ENCODE results near the gene DPCD.

Gene DPCD
- total RNA-seq: 1.8 reads per million in 2 donors

DNA sequence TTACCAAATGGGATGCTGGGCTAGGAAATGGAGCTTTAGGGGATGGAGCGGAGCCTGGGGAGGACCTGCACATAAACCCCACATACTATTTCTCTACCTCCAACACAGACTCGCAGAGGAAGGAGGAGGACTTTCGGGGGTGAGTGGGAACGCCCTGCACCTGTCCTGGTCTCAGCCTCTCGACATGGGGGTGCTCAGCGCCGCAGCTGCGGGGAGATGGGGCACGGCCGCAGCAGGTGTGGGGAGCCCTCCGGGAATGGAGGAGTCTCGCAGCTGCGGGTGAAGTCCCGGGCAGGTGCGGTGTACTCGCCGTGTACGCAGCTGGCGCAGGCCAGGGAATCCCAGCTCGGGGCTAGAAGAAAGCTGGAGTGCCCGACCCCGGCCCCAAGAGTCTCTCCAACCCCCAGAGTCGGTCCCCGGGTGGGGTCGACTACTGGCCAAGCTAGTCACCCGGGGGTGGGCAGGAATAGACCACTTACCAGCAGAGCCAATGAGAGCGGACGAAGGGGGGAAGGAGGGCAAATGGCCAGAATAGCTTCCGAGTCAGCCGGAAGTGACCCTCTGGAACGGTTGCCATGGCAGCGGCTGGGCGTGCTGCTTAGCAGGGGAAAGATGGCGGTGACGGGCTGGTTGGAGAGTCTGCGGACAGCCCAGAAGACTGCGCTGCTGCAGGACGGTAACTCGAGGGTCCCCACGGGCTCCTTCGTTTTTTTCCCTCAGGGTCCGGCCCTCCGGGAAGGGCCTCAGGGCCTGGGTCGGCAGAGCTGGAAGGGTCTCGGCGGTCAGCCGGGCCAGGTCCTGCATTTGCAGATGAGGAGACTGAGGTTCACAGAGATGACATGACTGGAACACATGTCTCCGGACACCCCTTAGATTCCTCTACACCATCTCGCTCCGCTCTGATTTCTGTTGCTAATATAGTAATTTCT, at the start of gene DPCD, which contains the start of gene POLL:
DPCD (plus strand) TSS at position 597 of the 929 bp plus-strand sequence; CDS start at position 613, 16 bp downstream.
POLL (minus strand) TSS at position 533 of the 929 bp plus-strand sequence. CDS start 897 bp downstream, outside the sequence.
- peak; percentile 66 for DNase-seq

DNA sequence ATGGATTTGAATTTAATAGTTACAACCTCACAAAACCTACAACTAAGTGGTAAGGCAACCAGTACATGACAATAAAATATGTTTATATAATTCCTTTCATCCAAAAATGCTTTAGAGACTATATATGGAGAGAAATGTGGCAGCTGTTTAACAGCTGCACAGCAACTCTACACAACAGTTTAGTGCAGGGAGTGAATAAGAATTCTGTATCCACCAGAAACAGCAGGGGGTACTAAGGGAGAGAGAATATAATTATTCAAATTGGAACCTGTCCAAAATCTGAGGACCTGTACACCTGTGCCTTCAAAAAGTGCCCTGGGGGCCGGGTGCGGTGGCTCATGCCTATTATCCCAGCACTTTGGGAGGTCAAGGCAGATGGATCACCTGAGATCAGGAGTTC, 49.7 kb upstream of the DPCD start:
- DNase-seq: no peak

- DNase-seq: no peak
These were observed 42.2 kb upstream of the DPCD start for GRCh38 chr10:101545898-101546297.

DNA sequence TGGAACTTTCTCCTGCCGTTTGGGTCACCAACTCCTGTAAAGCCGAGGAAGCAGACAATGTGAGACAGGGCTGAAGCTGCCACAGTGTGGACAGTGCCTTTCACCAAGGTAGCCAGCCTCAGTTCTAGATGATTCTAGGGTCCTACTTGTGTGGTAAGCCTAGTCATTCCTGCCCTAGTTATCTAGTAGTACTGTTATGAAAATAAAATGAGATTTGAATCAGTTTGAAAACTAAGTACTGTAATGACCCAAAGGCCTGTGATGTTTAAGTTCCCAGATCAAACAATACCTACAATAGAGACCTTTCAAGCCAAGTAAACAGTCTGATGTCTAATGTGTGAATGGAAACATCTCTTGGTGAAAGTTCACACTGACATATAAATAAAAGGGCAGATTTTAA, 37.2 kb upstream of the DPCD start:
- DNase-seq: no peak

GRCh38 chr10:101552442-101552841, 35.7 kb upstream of the DPCD start:
- no peak for DNase-seq

DNA sequence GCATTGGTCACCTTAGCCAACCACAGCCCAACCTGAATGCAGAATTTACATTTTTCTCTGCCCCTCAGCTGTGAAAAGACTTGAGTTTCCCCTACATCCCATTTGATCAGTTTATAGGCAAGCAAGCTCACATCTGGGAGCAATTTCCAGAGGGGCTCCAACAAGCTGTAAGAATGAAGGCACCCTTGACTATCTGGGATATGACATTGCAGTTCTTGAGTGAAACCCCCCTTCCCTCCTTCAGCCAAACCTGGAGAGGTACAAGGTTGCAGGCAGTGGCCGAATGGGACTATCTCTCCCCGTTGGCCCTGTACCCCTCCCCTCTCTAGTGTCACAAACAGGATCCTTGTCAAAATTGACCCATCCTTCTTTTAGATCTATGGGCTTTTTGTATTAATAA, 30.6 kb upstream of the DPCD start:
- no peak for DNase-seq

GRCh38 chr10:101558204-101558603, 29.9 kb upstream of the DPCD start:
- DNase-seq: no peak

DNA sequence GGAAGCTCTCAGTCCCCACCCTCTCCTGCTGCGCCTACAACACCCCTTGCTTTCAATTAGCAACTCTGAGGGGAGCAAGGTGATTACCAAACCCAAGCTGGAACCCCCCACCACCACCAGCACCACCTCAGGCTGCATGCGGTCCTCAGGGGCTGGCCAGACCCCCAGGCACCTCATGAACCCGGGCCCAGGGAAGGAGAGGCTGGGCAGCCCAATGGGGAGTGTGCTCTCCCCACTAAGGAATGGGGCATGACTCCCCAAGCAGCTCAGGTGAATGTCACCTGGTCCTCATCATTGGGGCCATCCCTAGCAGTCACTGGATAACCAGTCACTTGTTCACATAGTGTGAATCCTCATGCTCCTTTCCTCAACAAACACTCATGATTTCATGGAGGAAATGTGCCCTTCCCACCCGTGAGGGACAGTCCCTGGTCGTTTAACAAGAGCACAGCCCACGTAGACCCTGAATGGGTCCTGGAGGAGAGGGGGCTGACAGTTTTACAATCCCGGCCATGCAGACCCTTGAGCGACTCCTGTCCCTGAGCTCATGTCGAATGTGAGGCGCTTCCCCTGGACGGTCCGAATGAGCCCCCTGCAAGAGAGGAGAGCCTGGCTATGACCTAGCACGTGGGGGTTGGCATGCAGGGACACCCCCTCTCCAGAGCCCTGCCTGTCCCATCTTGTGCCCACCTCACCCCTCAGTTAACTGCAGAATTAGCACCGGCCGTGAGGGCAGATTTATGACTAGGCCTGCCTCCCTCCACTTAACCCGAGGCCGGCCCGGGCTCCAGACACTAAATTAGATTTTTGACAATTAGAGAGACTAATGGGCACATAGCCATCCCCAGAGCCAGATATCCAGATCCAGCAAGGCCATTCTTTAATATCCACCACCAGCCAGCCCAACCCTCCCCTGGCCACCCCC, 29.2 kb upstream of the DPCD start:
- DNase-seq: no peak

DNA sequence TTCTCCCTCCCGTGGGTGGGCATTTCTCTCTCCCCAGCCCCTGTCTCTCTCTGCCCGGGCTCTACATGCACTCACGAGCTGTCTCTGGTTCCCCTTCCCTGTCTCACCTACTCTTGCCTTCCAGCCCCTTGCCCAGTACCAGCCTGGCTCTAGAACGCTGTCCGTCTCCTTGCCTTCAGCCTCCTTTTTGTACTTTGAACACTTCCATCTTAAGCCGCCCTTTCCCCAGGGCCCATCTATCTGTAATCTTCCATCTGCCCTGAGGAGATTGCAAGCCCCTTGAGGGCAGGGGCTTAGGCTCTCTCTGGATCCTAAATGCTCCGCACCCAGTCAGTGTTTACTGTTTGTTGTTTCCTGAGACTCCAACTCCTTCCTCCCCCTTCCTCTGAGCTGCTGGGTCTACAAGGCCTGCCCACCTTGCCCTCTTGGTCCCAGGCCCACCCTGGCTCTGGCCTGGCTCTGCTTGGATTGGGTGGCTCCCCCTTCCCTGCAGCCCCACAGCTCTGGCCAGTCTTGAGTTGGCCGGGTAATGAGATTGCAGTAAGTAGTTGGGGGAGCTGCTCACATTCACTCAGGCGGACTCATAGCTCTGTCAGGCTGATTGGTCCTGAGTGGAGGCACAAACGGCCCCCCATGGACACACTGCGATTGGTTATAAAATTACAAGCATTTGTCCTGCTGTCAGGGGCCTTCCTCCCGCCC, 28.4 kb upstream of the DPCD start:
- DNase-seq: no peak

DNA sequence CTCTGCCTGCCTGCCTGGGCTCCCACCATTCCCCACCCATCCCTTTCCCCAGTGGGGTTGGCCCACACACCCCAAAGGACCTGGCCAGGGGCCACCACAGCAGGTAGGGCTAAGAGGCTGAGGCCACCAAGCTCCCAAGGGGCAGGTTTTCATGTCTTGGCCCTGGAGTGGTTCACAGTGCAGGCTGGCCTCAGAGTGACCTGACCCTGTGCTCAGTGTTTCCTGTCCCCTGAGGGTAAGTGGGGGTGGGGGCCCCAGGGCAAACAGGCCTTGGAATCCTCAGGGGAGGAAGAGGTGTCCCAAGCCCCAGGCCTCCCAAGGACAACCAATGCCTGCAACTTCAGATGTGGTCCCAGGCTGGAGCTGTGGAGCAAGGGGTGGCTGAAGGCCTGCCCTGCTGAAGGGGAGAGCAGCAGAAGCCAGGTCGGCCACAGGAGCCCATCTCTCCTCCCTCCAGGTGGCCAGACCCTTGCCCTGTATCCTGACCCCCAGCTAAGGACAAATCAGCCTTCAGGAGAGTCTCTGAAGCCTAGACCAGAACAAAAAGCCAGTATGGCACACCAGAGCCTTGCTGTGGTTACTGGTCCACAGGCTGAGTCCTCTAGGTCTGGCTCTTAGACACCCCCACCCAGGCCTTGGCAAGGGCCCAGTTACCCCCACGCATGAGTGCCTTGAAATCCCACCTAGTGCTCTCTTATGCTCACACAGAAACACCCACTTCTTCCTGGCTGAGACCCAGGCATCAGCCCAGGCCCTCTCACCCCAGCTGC, 27.6 kb upstream of the DPCD start:
- no peak for DNase-seq

- DNase-seq: no peak
These were observed 26.8 kb upstream of the DPCD start for GRCh38 chr10:101561068-101561915.

- DNase-seq: no peak
These were observed 25.9 kb upstream of the DPCD start for GRCh38 chr10:101562231-101562630.

- DNase-seq: no peak
These were observed 25.1 kb upstream of the DPCD start for GRCh38 chr10:101563007-101563406.

GRCh38 chr10:101563497-101564040, 24.6 kb upstream of the DPCD start:
- no peak for DNase-seq

- no peak for DNase-seq
These were observed 23.6 kb upstream of the DPCD start for GRCh38 chr10:101564490-101564991.

- DNase-seq: no peak
These were observed 22.7 kb upstream of the DPCD start for GRCh38 chr10:101565370-101565900.

GRCh38 chr10:101565936-101566332, 22.2 kb upstream of the DPCD start:
- DNase-seq: no peak

DNA sequence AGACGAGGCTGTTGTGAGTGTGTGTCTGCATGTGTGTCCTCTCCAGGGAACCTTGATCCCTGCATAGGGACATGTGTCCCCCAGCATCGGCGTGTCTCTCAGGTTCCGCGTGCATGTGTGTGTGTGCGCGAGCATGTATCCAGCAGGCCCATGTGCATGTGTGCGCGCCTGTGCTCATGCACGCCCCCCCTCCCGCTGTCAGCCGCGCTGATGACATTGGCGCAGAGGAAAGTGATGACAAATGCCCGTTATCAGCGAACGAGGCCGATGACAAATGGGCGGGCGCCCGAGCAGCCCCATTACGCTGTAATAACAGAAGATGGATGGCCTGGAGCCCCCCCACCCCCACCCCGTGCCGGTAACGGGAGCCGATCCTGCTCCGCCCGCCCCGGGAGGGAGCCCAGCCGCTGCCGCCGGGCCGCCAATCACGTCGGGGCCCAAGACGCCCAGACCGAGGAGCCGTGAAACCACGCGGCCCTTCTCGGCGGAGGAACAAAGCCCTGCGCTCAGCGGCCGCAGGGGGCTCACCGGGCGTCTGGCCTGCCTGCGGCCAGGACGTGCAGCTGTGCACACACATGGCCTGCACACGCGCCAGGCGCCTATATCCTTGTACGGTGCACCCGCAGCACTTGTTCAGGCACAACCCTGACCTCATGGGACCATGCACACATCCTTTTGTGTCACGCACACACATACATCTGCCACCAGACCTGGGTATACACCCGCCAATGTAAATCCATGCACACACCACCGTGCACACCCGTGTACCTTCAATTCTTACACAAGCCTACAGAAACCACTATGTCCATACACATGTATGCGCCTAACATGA, 21.6 kb upstream of the DPCD start:
- no peak for DNase-seq
